Transverse colon (tissue), 4 donors: ENCODE results near the gene TXNRD1.

Experiments used
- EP300 ChIP-seq: sonication (generic); formaldehyde crosslinking; IDR thresholded peaks from one replicate; pipeline ENCODE4 v1.6.1; 2017; ENCODE audit warnings: antibody characterized with exemption, low read depth
- POLR2A ChIP-seq: fragments of 450-650 bp; IDR thresholded peaks from one replicate; pipeline ENCODE4 v1.6.1; 2016; ENCODE audit warnings: antibody characterized with exemption, mild to moderate bottlenecking, moderate library complexity
- POLR2AphosphoS5 ChIP-seq, 3 donors: sonication (generic); formaldehyde crosslinking; IDR thresholded peaks; one replicate each; pipeline ENCODE4 v1.6.1; 2016; ENCODE audit warnings: antibody characterized with exemption in 3 of 3
- TF ChIP-seq, protein P1 (sequence below), 5 experiments: fragments of 200-600 bp in 3 of 5; fragments of 450-650 bp in 2 of 5; sonication (generic) in 3 of 5; IDR thresholded peaks; 1 replicate in 2 of 5; 2 replicates in 3 of 5; pipeline ENCODE4 v1.5.1; 2016 to 2017; ENCODE audit warnings: antibody characterized with exemption in 5 of 5, inconsistent platforms in 3 of 5, mild to moderate bottlenecking in 2 of 5, moderate library complexity in 1 of 5

DNA sequence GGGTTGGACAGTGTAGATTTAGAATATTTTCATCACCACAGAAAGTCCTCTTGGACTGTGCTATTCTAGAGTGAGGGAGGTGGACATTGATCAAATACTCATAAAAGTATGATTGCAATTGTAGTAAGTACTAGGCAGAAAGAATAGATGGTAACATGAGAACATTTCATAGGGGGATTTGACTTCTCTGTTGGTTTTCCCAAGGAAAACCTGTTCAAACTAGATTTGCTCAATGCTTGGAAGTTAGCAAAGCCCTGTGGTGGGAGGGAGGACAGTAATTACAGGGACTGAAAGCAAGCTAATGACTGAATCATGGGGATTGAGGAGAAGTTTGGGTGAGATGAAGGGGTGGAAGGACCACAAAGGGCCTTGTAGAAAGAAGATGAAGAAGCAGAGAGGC is 63.6 kb downstream of the TXNRD1 start:
- TF ChIP-seq, protein P1, sequence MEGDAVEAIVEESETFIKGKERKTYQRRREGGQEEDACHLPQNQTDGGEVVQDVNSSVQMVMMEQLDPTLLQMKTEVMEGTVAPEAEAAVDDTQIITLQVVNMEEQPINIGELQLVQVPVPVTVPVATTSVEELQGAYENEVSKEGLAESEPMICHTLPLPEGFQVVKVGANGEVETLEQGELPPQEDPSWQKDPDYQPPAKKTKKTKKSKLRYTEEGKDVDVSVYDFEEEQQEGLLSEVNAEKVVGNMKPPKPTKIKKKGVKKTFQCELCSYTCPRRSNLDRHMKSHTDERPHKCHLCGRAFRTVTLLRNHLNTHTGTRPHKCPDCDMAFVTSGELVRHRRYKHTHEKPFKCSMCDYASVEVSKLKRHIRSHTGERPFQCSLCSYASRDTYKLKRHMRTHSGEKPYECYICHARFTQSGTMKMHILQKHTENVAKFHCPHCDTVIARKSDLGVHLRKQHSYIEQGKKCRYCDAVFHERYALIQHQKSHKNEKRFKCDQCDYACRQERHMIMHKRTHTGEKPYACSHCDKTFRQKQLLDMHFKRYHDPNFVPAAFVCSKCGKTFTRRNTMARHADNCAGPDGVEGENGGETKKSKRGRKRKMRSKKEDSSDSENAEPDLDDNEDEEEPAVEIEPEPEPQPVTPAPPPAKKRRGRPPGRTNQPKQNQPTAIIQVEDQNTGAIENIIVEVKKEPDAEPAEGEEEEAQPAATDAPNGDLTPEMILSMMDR (IDR thresholded peaks at IDR 0.05), result no peak
- TF ChIP-seq POLR2AphosphoS5 (IDR thresholded peaks at IDR 0.05) (no peak), POLR2A (no peak), EP300 (no peak)
